ENCODE measurements around the gene TNS2. TPM values are rescaled to one million over a fixed set of nuclear protein-coding genes. Genes with fewer than 3 reads are reported as not detected.

TNS2 gene
- polyA plus RNA-seq, 1 of the 3 experiments (the other 2 are of a cell fraction) = 50.0 TPM

GRCh38 chr12:53044052-53044581 is 5.7 kb upstream of the TNS2 start:
- no peaks in the 10 kb centered on the region for H3K9me2 ChIP-seq
- no peaks in the 10 kb centered on the region for H4K20me1 ChIP-seq (ENCODE audit: insufficient read depth)
- ChIA-PET CTCF (interaction anchor here (0.6 to 1.7 kb wide), 6 partner anchors 8 to 59 kb away, joined by 3 to 11 read pairs (median 4); partner anchors contain the start of gene SOAT2), POLR2A (no interaction called here)
- peaks cover 13 to 30% of the 10 kb centered on the region in 2 experiments for H3K4me1 ChIP-seq (ENCODE audit: control insufficient read depth in 1 of 2, insufficient read depth in 2 of 2, low read depth in 1 of 2, low read length in 1 of 2)
- 84% methylated on average over 10 of the region's 10 CpGs for WGBS (ENCODE audit: low lambda C conversion rate)
- H3K4me2 ChIP-seq = no peak overlapping the region
- TF ChIP-seq USF2 (IDR thresholded peaks at IDR 0.05; ENCODE audit: borderline replicate concordance, low read depth, low read length) = no peak
- no peak for TF ChIP-seq GABPA (IDR thresholded peaks at IDR 0.05; ENCODE audit: low read depth)
- no peak for TF ChIP-seq RXRA (IDR thresholded peaks at IDR 0.05; ENCODE audit: borderline replicate concordance, low read depth)
- no peak for TF ChIP-seq SMC3 (IDR thresholded peaks at IDR 0.05; ENCODE audit: low read depth, low read length)
- no peak for TF ChIP-seq ELF1 (IDR thresholded peaks at IDR 0.05)
- TF ChIP-seq RFX5 (IDR thresholded peaks at IDR 0.05; ENCODE audit: low read length) = no peak
- peaks cover 10% of the 10 kb centered on the region; the same call in 1 of the 2 replicates for H3K79me2 ChIP-seq (ENCODE audit: insufficient read depth)
- H3K36me3 ChIP-seq (replicated peaks in 1 of 2; ENCODE audit: control insufficient read depth in 1 of 2, insufficient read depth in 2 of 2, low read length in 1 of 2) = peaks cover 18% of the 10 kb centered on the region in 2 experiments
- peaks cover 48% of the 10 kb centered on the region for H3F3A ChIP-seq (replicated peaks; ENCODE audit: insufficient read depth)
- H3K9me3 ChIP-seq = no peaks in the 10 kb centered on the region
- no peak overlapping the region for H2AFZ ChIP-seq (ENCODE audit: low read depth)
- no peak overlapping the region; a peak in 1 of 4 replicates for H3K27ac ChIP-seq (ENCODE audit: low read depth in 2 of 2, low read length in 1 of 2)
- H3K27me3 ChIP-seq (ENCODE audit: insufficient read depth) = no peaks in the 10 kb centered on the region
- no peak overlapping the region for H3K9ac ChIP-seq
- no peak overlapping the region for H3K4me3 ChIP-seq (ENCODE audit: low read depth in 2 of 2, low read length in 1 of 2)
- peak; percentile 6 for DNase-seq

DNA sequence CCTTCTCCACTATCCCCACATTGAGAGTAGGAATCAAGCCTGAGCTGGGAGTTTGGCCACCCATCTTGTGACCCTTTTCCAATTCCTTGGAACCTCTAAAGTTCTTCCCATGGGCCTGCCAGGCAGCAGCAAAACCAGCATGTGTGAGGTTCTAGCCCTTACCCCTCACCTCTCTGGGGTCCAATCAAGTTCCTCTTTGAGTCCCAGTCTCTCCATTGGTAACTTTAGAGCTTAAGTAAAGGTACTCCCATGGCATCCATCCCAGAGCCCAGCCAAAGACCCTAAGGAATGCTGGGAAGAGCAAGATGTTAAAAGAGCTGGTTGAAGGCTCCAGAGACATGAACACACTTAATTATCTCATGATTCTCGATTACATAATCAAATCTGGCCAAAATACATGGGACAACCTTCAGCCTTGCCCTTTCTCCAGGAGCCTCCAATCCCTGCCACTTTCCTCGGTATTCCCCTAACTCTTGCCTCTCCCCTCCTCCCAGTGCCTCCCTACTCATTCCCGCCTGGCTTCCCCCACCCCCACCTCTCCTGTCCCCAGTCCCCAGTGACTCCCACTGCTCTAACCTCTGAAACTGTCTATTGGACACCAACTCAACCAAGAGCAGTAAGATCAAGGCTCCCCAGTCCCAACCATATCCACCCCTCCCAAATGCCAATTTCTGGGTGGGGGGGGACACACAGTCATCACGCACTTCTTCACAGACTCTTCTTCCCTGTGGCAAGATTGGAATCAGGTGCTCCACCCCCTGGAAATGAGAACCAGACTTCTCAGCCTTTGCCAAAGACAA is 4.8 kb upstream of the TNS2 start:
- H3K27ac ChIP-seq (ENCODE audit: low read depth in 2 of 2, low read length in 1 of 2) = no peak overlapping the region; a peak in 1 of 4 replicates
- peaks cover 44% of the 10 kb centered on the region for H3F3A ChIP-seq (replicated peaks; ENCODE audit: insufficient read depth)
- WGBS (ENCODE audit: low lambda C conversion rate) = 87% methylated on average over 4 of the region's 4 CpGs
- no peaks in the 10 kb centered on the region for H3K9me2 ChIP-seq
- H3K4me2 ChIP-seq = peak overlapping the region; percentile 92
- H3K9ac ChIP-seq = no peak overlapping the region
- DNase-seq = no peak
- peaks cover 20% of the 10 kb centered on the region for H3K79me2 ChIP-seq (ENCODE audit: insufficient read depth)
- no peak for TF ChIP-seq TEAD4 (IDR thresholded peaks at IDR 0.05; ENCODE audit: borderline replicate concordance, insufficient read depth)
- no peak for TF ChIP-seq EP300 (IDR thresholded peaks at IDR 0.05; ENCODE audit: borderline replicate concordance in 1 of 2, low read depth in 1 of 2, low read length in 1 of 2)
- no peak for TF ChIP-seq RXRA (IDR thresholded peaks at IDR 0.05; ENCODE audit: borderline replicate concordance, low read depth)
- TF ChIP-seq MEF2A (IDR thresholded peaks at IDR 0.05; ENCODE audit: borderline replicate concordance, low read depth) = no peak
- TF ChIP-seq USF2 (IDR thresholded peaks at IDR 0.05; ENCODE audit: borderline replicate concordance, low read depth, low read length) = no peak
- TF ChIP-seq ELF1 (IDR thresholded peaks at IDR 0.05) = no peak
- TF ChIP-seq NFIC (IDR thresholded peaks at IDR 0.05; ENCODE audit: borderline replicate concordance) = no peak
- no peak for TF ChIP-seq FOXM1 (IDR thresholded peaks at IDR 0.05; ENCODE audit: low read depth)
- TF ChIP-seq JUND (IDR thresholded peaks at IDR 0.05) = no peak
- no peak for TF ChIP-seq RCOR1 (IDR thresholded peaks at IDR 0.05; ENCODE audit: low read length)
- H4K20me1 ChIP-seq (ENCODE audit: insufficient read depth) = no peaks in the 10 kb centered on the region
- H3K4me1 ChIP-seq (ENCODE audit: control insufficient read depth in 1 of 2, insufficient read depth in 2 of 2, low read depth in 1 of 2, low read length in 1 of 2) = peaks cover 18 to 40% of the 10 kb centered on the region in 2 experiments
- POLR2A ChIA-PET = no interaction called here
- H3K9me3 ChIP-seq = no peaks in the 10 kb centered on the region
- H3K36me3 ChIP-seq (replicated peaks in 1 of 2; ENCODE audit: control insufficient read depth in 1 of 2, insufficient read depth in 2 of 2, low read length in 1 of 2) = peaks cover 9 to 12% of the 10 kb centered on the region in 2 experiments
- CTCF ChIA-PET = interaction anchor here (0.6 to 13.8 kb wide), 10 partner anchors 9 to 166 kb away, joined by 3 to 182 read pairs (median 4); partner anchors contain the start of gene SOAT2
- H3K27me3 ChIP-seq (ENCODE audit: insufficient read depth) = no peaks in the 10 kb centered on the region
- no peak overlapping the region for H3K4me3 ChIP-seq (ENCODE audit: low read depth in 2 of 2, low read length in 1 of 2)
- no peak overlapping the region for H2AFZ ChIP-seq (ENCODE audit: low read depth)

Measured in SK-N-SH (cell line).